NB4 (cell line): ENCODE results near the gene PPFIA1.

Experiments used
- DNase-seq: peaks from one replicate; pipeline ENCODE4 v3.0.0; 2010; ENCODE audit warnings: low read depth
- H3K4me3 ChIP-seq: one replicate; pipeline ENCODE4 v1.5.1; 2011; ENCODE audit warnings: mild to moderate bottlenecking, low read depth, low read length, moderate library complexity
- MYC ChIP-seq: IDR thresholded peaks from 2 replicates; pipeline ENCODE4 v1.6.1; 2011; ENCODE audit warnings: low read depth, low read length
- POLR2A ChIP-seq: IDR thresholded peaks from 2 replicates; pipeline ENCODE4 v1.6.1; 2011; ENCODE audit warnings: mild to moderate bottlenecking; ENCODE audit not compliant: insufficient read length; ENCODE audit errors: extremely low read depth
- TF ChIP-seq, protein P1 (sequence below): IDR thresholded peaks from one replicate; pipeline ENCODE4 v1.5.1; 2012; ENCODE audit warnings: low read depth, low read length
- TF ChIP-seq, protein P2 (sequence below): IDR thresholded peaks from 2 replicates; pipeline ENCODE4 v1.6.1; 2011; ENCODE audit warnings: low read depth, low read length

The PPFIA1 gene

DNA sequence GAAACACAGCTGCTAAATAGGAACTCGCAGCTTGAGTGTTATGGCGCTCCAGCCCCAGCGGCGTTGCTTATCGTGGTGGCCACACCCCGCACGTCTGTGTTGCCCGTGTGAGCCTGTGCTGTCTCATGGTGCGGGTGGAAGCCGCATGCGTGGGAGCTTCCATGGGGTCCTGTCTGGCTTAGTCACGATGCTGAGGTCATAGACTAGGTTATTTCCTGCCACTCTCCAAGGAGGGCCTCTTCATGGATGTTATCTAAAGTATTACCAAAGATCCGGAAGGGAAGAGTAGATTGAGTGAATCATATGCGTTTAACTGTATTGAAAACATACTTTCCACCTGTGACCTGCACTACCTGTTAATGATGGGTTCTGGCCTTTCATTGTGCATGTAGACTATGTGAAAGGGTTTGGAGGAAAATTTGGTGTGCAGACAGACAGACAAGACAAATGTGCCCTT lies 149.5 kb downstream of the PPFIA1 start:
- no peak overlapping the region for H3K4me3 ChIP-seq
- TF ChIP-seq, protein P1, sequence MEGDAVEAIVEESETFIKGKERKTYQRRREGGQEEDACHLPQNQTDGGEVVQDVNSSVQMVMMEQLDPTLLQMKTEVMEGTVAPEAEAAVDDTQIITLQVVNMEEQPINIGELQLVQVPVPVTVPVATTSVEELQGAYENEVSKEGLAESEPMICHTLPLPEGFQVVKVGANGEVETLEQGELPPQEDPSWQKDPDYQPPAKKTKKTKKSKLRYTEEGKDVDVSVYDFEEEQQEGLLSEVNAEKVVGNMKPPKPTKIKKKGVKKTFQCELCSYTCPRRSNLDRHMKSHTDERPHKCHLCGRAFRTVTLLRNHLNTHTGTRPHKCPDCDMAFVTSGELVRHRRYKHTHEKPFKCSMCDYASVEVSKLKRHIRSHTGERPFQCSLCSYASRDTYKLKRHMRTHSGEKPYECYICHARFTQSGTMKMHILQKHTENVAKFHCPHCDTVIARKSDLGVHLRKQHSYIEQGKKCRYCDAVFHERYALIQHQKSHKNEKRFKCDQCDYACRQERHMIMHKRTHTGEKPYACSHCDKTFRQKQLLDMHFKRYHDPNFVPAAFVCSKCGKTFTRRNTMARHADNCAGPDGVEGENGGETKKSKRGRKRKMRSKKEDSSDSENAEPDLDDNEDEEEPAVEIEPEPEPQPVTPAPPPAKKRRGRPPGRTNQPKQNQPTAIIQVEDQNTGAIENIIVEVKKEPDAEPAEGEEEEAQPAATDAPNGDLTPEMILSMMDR: no peak
- TF ChIP-seq, protein P2, sequence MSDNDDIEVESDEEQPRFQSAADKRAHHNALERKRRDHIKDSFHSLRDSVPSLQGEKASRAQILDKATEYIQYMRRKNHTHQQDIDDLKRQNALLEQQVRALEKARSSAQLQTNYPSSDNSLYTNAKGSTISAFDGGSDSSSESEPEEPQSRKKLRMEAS: peak; percentile 85
- TF ChIP-seq MYC (no peak), POLR2A (no peak)
- DNase-seq: peak; percentile 95

DNA sequence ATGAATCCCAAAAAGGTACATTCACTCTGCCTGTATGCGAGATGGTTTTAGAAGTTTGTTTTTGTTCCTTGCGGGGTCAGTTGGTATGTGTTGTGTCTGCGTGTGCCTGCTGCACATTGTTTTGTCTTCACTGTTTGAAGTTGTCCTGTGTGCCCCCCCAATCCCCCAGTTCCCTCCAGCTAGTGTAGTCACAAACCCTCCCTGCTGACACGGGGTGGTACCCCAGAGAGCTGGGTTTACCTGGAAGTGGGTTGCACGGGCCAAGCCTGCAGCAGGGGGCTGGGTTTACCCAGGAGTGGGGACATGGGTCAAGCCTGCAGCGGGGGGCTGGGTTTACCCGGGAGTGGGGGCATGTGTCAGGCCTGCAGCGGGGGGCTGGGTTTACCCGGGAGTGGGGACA lies 150.0 kb downstream of the PPFIA1 start:
- TF ChIP-seq, protein P1: no peak
- TF ChIP-seq, protein P2: no peak
- no peak for TF ChIP-seq POLR2A
- no peak for TF ChIP-seq MYC
- no peak overlapping the region for H3K4me3 ChIP-seq
- no peak for DNase-seq

DNA sequence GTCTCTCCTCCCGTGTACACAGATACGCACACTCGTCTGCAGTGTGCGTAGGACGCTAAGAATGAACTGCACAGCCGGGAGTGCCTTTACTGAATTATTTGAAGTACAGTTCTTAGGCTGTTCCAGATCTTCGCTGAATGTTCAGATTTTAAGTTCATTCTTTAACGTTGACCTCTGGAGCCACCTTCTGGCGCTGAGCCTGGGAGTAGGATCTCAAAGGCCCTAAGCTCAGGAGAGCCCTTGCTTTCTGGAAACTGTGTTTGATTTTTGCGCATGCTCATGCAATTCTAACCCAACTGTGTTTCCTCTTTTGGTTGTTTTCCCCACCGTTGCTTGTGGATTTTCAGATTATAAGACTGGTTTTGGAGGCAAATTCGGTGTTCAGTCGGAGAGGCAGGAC lies 150.6 kb downstream of the PPFIA1 start:
- no peak overlapping the region for H3K4me3 ChIP-seq
- TF ChIP-seq, protein P1: peak; percentile 54
- no peak for TF ChIP-seq MYC
- TF ChIP-seq, protein P2: no peak
- DNase-seq: peak; percentile 83

DNA sequence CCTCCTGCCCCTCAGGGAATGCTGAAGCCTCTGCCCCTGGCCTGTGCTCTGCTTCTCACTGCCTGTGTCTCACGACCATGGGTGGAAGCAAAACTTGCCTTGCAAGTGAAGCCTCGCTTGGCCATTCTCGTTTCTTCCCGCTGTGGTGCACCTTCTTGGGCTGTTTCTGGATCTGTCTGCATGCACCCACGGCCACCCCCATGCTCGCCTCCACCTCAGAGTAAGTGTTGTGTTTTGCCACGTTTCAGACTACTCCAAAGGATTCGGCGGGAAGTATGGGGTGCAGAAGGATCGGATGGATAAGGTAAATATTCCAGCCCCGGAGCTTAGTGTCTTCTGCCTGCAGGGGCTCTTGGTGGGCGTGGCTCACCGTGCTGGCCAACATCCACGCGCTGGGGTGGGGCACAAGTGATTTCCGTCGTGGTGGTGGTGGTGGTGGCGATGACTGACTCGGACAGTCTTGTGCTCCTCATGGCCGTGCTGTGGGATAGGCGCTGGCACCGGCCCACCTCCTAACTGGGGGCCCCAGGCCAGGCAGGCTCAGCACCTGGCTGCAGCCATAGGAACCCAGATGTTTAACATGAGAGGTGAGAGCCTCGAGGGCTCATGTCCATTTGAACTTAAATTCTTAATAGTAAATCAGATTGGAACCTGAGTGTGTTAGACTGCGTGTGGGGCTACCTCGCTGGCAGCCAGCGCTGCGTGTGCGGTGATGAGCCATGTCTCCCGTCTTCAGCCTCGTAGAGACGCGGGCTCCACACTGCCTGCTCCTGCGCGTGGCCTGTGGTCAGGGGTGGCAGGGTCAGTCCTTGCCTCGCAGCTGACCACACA lies 152.4 kb downstream of the PPFIA1 start:
- H3K4me3 ChIP-seq: no peak overlapping the region
- DNase-seq: no peak
- TF ChIP-seq POLR2A (no peak), MYC (no peak)
- TF ChIP-seq, protein P1: no peak
- TF ChIP-seq, protein P2: no peak

DNA sequence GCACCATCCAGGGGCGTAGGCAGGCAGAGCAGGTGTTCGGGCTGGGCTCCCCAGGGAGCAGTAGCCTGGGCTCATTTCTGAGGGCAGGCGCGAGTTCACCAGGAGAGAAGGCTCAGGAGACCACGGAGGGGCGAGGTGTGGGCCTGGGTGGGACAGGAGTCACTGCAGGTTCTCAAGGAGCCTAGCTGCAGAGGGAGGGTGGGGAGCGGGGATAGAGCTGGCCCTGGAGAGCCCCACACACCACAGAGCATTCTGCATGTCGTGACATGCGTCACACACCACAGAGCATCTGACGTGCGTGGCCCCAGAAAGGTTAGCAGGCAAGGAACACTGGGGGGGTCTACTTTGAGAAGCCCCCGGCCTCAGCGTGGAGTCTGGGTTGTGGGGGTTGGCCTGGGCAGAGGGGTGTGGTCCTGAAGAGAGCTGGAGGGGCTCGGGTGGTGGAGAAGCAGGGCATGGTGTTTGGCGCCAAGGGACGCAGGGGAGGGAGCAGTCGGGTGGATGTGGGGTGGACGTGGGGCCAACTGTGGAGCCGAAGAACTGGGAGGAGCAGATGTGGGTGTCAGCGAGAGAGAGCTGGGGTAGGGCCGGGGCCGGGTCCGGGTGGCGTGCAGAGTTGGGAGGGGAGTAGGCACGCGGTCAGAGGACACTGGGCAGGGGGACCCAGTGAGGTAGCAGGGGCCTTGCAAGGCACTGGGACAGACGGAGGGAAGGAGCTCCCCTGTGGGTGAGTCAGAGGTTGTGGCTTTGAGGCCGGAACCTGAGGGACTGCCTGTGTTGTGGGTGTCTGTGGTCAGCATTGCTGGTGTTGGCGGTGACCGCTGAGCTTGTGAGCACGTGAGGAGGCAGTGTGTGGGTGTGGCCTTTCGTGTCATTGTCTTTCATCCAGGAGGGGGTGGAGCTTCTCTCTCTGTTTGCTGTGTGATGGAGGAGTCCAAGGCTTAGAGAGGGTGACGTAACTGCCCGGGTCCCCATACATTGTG lies 153.3 kb downstream of the PPFIA1 start:
- TF ChIP-seq, protein P2: peak; percentile 97
- no peak for TF ChIP-seq POLR2A
- no peak; the same call in none of the 2 replicates for TF ChIP-seq MYC
- peak; percentile 100 for DNase-seq
- no peak overlapping the region for H3K4me3 ChIP-seq
